Measurements from ENCODE around the gene MEMO1. TPM values are rescaled to one million over a fixed set of nuclear protein-coding genes. Genes with fewer than 3 reads are reported as not detected.

The MEMO1 gene
- total RNA-seq, 1 experiment from 2014 or later, result 66.0 TPM

DNA sequence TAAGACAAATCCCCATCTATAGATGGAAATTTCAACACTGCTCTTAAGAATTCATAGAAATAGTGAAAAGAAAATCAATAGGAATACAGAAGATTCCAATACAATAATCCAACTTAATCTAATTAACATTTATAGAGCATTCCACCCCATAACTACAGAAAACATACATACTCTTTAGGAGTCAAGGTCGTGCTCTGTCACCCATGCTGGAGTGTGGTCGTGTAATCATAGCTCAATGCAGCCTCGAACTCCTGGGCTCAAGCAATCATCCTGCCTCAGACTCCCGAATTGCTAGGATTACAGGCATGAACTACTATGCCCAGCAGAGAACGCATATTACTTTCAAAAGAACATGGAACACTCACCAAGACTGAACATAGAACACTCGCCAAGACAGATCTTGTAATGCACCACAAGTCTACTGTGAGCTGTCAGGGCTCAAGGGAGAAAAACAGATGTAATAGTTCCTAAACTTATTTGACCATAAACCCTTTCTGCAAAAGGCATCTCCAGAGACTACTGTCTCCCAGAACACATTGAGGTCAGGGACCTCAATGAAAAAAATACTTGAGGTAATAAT is 14.1 kb downstream of the MEMO1 start:
- no TSS peak for BruUV-seq (replicated peaks)
- no peak for TF ChIP-seq EZH2 (IDR thresholded peaks at IDR 0.05; ENCODE audit: borderline replicate concordance, low read depth, low read length, poor library complexity, severe bottlenecking)
- TF ChIP-seq, protein P1, sequence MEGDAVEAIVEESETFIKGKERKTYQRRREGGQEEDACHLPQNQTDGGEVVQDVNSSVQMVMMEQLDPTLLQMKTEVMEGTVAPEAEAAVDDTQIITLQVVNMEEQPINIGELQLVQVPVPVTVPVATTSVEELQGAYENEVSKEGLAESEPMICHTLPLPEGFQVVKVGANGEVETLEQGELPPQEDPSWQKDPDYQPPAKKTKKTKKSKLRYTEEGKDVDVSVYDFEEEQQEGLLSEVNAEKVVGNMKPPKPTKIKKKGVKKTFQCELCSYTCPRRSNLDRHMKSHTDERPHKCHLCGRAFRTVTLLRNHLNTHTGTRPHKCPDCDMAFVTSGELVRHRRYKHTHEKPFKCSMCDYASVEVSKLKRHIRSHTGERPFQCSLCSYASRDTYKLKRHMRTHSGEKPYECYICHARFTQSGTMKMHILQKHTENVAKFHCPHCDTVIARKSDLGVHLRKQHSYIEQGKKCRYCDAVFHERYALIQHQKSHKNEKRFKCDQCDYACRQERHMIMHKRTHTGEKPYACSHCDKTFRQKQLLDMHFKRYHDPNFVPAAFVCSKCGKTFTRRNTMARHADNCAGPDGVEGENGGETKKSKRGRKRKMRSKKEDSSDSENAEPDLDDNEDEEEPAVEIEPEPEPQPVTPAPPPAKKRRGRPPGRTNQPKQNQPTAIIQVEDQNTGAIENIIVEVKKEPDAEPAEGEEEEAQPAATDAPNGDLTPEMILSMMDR (conservative IDR thresholded peaks at IDR 0.05; ENCODE audit: low read depth, low read length), result no peak
- H3K9me3 ChIP-seq (ENCODE audit: low read depth, low read length, poor library complexity, severe bottlenecking), result no peaks in the 10 kb centered on the region
- no peaks in the 10 kb centered on the region for H3K27me3 ChIP-seq (replicated peaks; ENCODE audit: insufficient read depth, low read depth, low read length, poor library complexity)
- no peak overlapping the region for H3K4me3 ChIP-seq (ENCODE audit: low read depth, low read length, poor library complexity, severe bottlenecking)
- H3K27ac ChIP-seq (ENCODE audit: low read depth, low read length, poor library complexity, severe bottlenecking), result no peak overlapping the region
- H3K36me3 ChIP-seq (ENCODE audit: insufficient read depth, low read length, poor library complexity, severe bottlenecking), result no peaks in the 10 kb centered on the region
- CTCF ChIA-PET, result no interaction called here
- H3K4me1 ChIP-seq (ENCODE audit: insufficient read depth, low read length, poor library complexity, severe bottlenecking), result peaks cover 6% of the 10 kb centered on the region
- POLR2A ChIA-PET (ENCODE audit: low non-redundant PET), result no interaction called here
- no peak for DNase-seq (ENCODE audit: low spot score)
- intact Hi-C loops (cut with micrococcal nuclease; ENCODE audit: unreplicated experiment), result no loop called here

DNA sequence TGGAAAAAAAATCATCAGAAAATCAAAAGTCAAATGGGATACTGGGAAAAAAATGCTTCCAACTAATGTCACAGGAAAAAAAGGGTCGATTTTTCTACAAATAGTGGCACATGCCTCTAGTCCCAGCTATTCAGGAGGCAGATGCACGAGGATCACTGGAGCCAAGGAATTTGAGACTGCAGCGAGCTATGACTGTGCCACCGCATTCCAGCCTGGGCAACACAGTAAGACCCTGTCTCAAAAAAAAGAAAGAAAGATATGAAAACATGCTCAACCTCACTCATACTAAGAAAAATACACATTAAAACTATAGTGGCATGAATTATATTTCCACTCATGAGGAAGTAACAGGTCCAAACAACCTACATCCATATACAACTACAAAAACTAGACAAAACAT is 17.9 kb downstream of the MEMO1 start:
- POLR2A ChIA-PET (ENCODE audit: low non-redundant PET), result no interaction called here
- TF ChIP-seq, protein P1 (conservative IDR thresholded peaks at IDR 0.05; ENCODE audit: low read depth, low read length), result no peak
- TF ChIP-seq EZH2 (IDR thresholded peaks at IDR 0.05; ENCODE audit: borderline replicate concordance, low read depth, low read length, poor library complexity, severe bottlenecking), result no peak
- H3K4me1 ChIP-seq (ENCODE audit: insufficient read depth, low read length, poor library complexity, severe bottlenecking), result peaks cover 6% of the 10 kb centered on the region

DNA sequence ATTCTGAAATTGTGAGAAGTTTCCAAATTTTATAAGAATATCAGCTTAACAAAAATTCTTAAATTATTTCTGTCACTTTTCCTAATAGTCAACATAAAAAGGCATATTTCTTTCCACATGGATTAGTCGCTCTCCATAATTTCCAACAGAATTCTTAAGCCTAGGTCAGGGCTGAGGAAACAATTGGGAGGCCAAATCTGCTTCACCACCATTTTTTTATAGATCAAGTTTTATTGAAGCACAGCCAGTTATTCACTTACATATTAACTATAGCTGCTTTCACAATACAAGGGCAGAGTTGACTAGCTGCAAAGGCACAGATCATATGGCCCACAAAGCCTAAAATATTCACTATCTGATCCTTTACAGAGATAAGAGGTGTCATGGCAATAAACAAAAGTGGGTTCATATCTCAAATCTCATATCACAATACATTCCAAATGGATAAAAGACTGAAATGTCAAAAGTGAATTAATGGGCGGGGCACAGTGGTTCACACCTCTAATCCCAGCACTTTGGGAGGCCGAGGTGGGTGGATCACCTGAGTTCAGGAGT is 18.7 kb downstream of the MEMO1 start:
- Histone ChIP-seq H3K4me1 (ENCODE audit: insufficient read depth, low read length, poor library complexity, severe bottlenecking) (no peaks in the 10 kb centered on the region), H3K9me3 (ENCODE audit: low read depth, low read length, poor library complexity, severe bottlenecking) (no peaks in the 10 kb centered on the region), H3K4me3 (ENCODE audit: low read depth, low read length, poor library complexity, severe bottlenecking) (no peak overlapping the region), H3K36me3 (ENCODE audit: insufficient read depth, low read length, poor library complexity, severe bottlenecking) (no peaks in the 10 kb centered on the region), H3K27ac (ENCODE audit: low read depth, low read length, poor library complexity, severe bottlenecking) (no peak overlapping the region), H3K27me3 (replicated peaks; ENCODE audit: insufficient read depth, low read depth, low read length, poor library complexity) (no peaks in the 10 kb centered on the region)
- DNase-seq (ENCODE audit: low spot score), result no peak
- no TSS peak for BruUV-seq (replicated peaks)
- POLR2A ChIA-PET (ENCODE audit: low non-redundant PET), result interaction anchor here (0.8 kb wide), 1 partner anchor 16 kb away, joined by 4 read pairs; no protein-coding TSS in a partner anchor
- intact Hi-C loops (cut with micrococcal nuclease; ENCODE audit: unreplicated experiment), result no loop called here
- CTCF ChIA-PET, result no interaction called here
- TF ChIP-seq, protein P1 (conservative IDR thresholded peaks at IDR 0.05; ENCODE audit: low read depth, low read length), result no peak
- TF ChIP-seq EZH2 (IDR thresholded peaks at IDR 0.05; ENCODE audit: borderline replicate concordance, low read depth, low read length, poor library complexity, severe bottlenecking), result no peak

More for the DNA sequence above, 17.9 kb downstream of the MEMO1 start:
- BruUV-seq (replicated peaks), result no TSS peak
- CTCF ChIA-PET, result no interaction called here
- Histone ChIP-seq H3K27me3 (replicated peaks; ENCODE audit: insufficient read depth, low read depth, low read length, poor library complexity) (no peaks in the 10 kb centered on the region), H3K4me3 (ENCODE audit: low read depth, low read length, poor library complexity, severe bottlenecking) (no peak overlapping the region), H3K9me3 (ENCODE audit: low read depth, low read length, poor library complexity, severe bottlenecking) (no peaks in the 10 kb centered on the region), H3K36me3 (ENCODE audit: insufficient read depth, low read length, poor library complexity, severe bottlenecking) (no peaks in the 10 kb centered on the region), H3K27ac (ENCODE audit: low read depth, low read length, poor library complexity, severe bottlenecking) (no peak overlapping the region)
- DNase-seq (ENCODE audit: low spot score), result no peak
- intact Hi-C loops (cut with micrococcal nuclease; ENCODE audit: unreplicated experiment), result no loop called here
